ENCODE results near the gene TMSB4X.
"Not testable (repeated sequence)": the region's sequence is repeated elsewhere in the genome, so short reads cannot be mapped to it uniquely, and the experiment has no call there.

Gene TMSB4X

DNA sequence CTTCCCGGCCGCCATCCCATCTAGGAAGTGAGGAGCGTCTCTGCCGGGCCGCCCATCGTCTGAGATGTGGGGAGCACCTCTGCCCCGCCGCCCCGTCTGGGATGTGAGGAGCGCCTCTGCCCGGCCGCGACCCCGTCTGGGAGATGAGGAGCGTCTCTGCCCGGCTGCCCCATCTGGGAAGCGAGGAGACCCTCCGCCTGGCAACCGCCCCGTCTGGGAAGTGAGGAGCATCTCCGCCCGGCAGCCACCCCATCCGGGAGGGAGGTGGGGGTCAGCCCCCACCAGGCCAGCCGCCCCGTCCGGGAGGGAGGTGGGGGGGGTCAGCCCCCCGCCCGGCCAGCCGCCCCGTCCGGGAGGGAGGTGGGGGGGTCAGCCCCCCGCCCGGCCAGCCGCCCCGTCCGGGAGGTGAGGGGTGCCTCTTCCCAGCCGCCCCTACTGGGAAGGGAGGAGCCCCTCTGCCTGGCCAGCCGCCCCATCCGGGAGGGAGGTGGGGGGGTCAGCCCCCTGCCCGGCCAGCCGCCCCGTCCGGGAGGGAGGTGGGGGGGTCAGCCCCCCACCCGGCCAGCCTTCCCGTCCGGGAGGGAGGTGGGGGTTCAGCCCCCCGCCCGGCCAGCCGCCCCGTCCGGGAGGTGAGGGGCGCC lies 11.6 kb upstream of the TMSB4X start:
- not testable (repeated sequence) for H3K36me3 ChIP-seq (ENCODE audit: insufficient read depth, low read length); H3K4me1 ChIP-seq (ENCODE audit: insufficient read depth, low read length); H3K9ac ChIP-seq (ENCODE audit: low read depth, low read length)
- peaks cover 12% of the 10 kb centered on the region for H3K9me3 ChIP-seq (ENCODE audit: control insufficient read depth, insufficient read depth, low read length)

DNA sequence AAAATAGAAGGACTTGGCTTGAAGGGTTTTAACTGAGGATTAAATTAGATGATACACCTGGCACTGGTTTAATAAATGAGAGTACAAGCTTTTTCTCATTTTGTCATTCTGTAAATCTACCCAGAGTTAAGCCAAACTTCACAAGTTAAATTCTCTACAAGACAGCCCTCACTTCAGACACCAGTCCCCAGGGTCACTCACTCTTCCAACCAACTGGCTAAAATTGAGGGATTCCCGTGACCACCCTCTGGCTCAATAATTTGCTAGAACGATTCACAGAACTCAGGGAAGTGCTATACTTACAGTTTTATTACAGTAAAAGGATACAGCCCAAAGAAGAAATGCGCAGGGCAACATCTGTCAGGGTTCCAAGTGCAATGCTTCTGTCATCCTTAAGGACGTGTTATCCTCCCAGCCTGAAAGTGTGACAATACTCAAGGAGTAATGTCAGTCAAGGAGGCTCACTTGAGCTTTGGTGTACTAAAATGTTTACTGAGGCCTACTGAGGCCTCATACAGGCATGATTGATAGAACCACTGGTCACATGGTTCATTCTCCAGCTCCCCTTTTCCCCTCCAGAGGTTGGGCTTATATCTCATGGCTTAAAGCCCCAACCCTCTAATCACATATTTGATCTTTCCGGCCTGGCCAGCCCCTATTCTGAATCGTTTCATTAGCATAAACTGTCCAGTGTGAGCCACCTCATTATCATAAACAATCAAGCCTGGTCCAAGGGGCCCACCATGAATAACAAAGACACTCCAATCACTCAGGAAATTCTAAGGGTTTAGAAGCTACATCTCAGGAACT lies 9.6 kb upstream of the TMSB4X start:
- Histone ChIP-seq H3K9me3 (ENCODE audit: control insufficient read depth, insufficient read depth, low read length) (peaks cover 12% of the 10 kb centered on the region), H3K9ac (ENCODE audit: low read depth, low read length) (no peak overlapping the region), H3K4me1 (ENCODE audit: insufficient read depth, low read length) (no peaks in the 10 kb centered on the region), H3K36me3 (ENCODE audit: insufficient read depth, low read length) (no peaks in the 10 kb centered on the region)

- peaks cover 3% of the 10 kb centered on the region; the same call in 1 of the 2 replicates for H3K4me1 ChIP-seq (ENCODE audit: insufficient read depth, low read length)
- H3K9ac ChIP-seq (ENCODE audit: low read depth, low read length) = no peak overlapping the region
- no peaks in the 10 kb centered on the region for H3K36me3 ChIP-seq (ENCODE audit: insufficient read depth, low read length)
- H3K9me3 ChIP-seq (ENCODE audit: control insufficient read depth, insufficient read depth, low read length) = peaks cover 10% of the 10 kb centered on the region
Measured at GRCh38 chrX:12966151-12966550, 8.8 kb upstream of the TMSB4X start.

- Histone ChIP-seq H3K36me3 (ENCODE audit: insufficient read depth, low read length) (no peaks in the 10 kb centered on the region), H3K4me1 (ENCODE audit: insufficient read depth, low read length) (peaks cover 6% of the 10 kb centered on the region; the same call in 1 of the 2 replicates), H3K9ac (ENCODE audit: low read depth, low read length) (no peak overlapping the region), H3K9me3 (ENCODE audit: control insufficient read depth, insufficient read depth, low read length) (no peaks in the 10 kb centered on the region)
Measured at GRCh38 chrX:12967711-12968465, 7.0 kb upstream of the TMSB4X start.

GRCh38 chrX:12970691-12971202 lies 4.2 kb upstream of the TMSB4X start:
- Histone ChIP-seq H3K9me3 (ENCODE audit: control insufficient read depth, insufficient read depth, low read length) (no peaks in the 10 kb centered on the region), H3K4me1 (ENCODE audit: insufficient read depth, low read length) (peaks cover 6% of the 10 kb centered on the region; the same call in 1 of the 2 replicates), H3K36me3 (ENCODE audit: insufficient read depth, low read length) (no peaks in the 10 kb centered on the region; the same call in 1 of the 2 replicates), H3K9ac (ENCODE audit: low read depth, low read length) (peak overlapping the region; percentile 7; the same call in 1 of the 2 replicates)

DNA sequence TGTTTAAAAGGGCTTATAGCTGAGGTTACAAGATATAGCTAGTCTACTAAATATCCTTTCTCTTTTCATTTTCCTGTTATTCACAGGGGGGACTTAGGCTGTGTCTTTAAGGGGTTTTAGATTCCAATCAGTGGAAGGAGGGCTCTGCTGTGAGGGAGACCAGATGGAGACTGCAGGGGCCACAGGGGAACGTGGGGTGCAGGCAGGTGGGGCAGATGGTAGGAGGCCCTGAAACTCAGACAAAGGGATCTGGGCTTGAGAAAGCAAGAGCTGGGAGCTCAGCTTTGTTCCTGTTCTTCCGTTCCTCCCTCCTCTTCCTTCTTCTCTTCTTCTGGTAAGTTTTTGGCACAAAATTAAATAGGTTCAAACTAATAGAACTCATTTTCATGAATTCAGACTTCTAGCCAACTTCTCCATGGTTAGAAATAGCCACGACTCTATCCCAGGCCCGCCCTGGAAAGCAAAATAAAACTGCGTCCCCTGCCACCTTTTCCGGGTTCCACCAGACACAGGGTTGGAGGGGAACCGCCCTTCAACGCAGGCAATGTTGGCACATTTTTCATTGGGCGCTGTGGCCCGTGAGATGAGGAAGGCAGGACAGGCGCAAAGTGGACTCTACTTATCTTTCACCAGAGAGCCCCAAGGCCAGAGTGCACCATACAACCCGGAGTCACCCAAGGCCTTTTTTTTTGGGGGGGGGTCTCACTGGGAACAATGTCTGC lies 3.5 kb upstream of the TMSB4X start:
- H3K9me3 ChIP-seq (ENCODE audit: control insufficient read depth, insufficient read depth, low read length) = no peaks in the 10 kb centered on the region
- H3K36me3 ChIP-seq (ENCODE audit: insufficient read depth, low read length) = peaks cover under 1% of the 10 kb centered on the region; the same call in 1 of the 2 replicates
- peak overlapping the region; percentile 7; the same call in 1 of the 2 replicates for H3K9ac ChIP-seq (ENCODE audit: low read depth, low read length)
- peaks cover 6% of the 10 kb centered on the region; the same call in 1 of the 2 replicates for H3K4me1 ChIP-seq (ENCODE audit: insufficient read depth, low read length)

GRCh38 chrX:12972243-12972642 lies 2.7 kb upstream of the TMSB4X start:
- H3K9ac ChIP-seq (ENCODE audit: low read depth, low read length) = no peak overlapping the region
- H3K36me3 ChIP-seq (ENCODE audit: insufficient read depth, low read length) = peaks cover 4% of the 10 kb centered on the region; the same call in 1 of the 2 replicates
- no peaks in the 10 kb centered on the region for H3K9me3 ChIP-seq (ENCODE audit: control insufficient read depth, insufficient read depth, low read length)
- H3K4me1 ChIP-seq (ENCODE audit: insufficient read depth, low read length) = peaks cover 6% of the 10 kb centered on the region; the same call in 1 of the 2 replicates

- Histone ChIP-seq H3K4me1 (ENCODE audit: insufficient read depth, low read length) (peaks cover 6% of the 10 kb centered on the region; the same call in 1 of the 2 replicates), H3K36me3 (ENCODE audit: insufficient read depth, low read length) (peaks cover 4% of the 10 kb centered on the region; the same call in 1 of the 2 replicates), H3K9me3 (ENCODE audit: control insufficient read depth, insufficient read depth, low read length) (no peaks in the 10 kb centered on the region), H3K9ac (ENCODE audit: low read depth, low read length) (no peak overlapping the region)
Measured at GRCh38 chrX:12972878-12973560, 1.9 kb upstream of the TMSB4X start.

DNA sequence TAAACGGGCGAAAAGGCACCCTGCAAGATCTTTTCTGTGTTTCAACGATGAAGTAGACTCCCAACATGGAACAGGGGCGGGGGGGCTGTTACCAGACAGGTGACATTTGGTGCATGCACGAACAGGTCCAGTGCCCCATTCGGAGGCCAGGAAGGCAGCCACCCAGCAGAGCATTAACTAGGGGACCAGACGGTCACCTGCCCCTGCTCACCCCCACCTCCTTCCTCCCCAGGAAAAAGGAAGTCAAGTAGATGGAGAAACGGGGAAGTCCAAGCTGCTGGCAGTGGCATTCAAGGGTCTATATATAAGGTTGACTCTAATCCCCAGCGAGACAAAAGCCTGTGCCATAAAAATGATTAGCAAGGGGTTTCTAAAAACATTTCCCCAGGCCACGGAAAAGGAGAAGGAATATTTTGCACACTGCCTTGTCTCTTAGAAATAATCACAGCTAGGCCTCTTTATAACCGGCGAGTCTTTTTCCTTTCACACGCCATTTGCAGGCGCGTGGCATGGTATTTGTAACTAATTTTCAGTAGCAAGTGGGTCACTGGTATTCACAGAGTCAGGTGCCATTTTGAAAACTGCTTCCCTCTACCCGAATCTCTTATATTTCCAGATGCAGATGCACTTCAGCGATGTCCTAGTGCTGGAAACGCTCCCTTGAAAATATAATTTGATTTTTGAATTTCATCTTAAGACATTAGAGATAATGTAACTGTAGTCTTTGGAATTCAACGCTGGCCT lies 1.2 kb upstream of the TMSB4X start:
- Histone ChIP-seq H3K4me1 (ENCODE audit: insufficient read depth, low read length) (peaks cover 12% of the 10 kb centered on the region), H3K9me3 (ENCODE audit: control insufficient read depth, insufficient read depth, low read length) (no peaks in the 10 kb centered on the region), H3K9ac (ENCODE audit: low read depth, low read length) (peak overlapping the region; percentile 90), H3K36me3 (ENCODE audit: insufficient read depth, low read length) (peaks cover 4% of the 10 kb centered on the region; the same call in 1 of the 2 replicates)

- Histone ChIP-seq H3K9me3 (ENCODE audit: control insufficient read depth, insufficient read depth, low read length) (no peaks in the 10 kb centered on the region), H3K9ac (ENCODE audit: low read depth, low read length) (peak overlapping the region; percentile 90), H3K4me1 (ENCODE audit: insufficient read depth, low read length) (peaks cover 18% of the 10 kb centered on the region), H3K36me3 (ENCODE audit: insufficient read depth, low read length) (peaks cover 4% of the 10 kb centered on the region; the same call in 1 of the 2 replicates)
Measured at GRCh38 chrX:12974305-12974795, 560 bp upstream of the TMSB4X start.

DNA sequence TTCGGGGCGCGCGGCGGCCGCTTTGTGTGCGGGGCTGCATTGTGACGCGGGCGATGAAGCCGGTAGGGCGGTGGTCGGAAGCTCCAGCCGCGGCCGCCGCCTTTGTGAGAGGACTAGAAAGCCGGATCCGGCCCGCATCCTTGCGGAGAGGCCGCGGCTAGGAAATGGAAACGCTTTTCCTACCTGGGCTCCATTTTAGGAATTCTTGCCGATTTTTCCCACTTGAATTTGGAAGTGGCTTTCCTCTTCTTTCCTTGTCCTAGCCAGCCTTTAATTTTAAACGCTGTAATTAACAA lies 708 bp downstream of the TMSB4X start:
- peaks cover 25% of the 10 kb centered on the region for H3K4me1 ChIP-seq (ENCODE audit: insufficient read depth, low read length)
- H3K9me3 ChIP-seq (ENCODE audit: control insufficient read depth, insufficient read depth, low read length) = no peaks in the 10 kb centered on the region
- peaks cover 4% of the 10 kb centered on the region; the same call in 1 of the 2 replicates for H3K36me3 ChIP-seq (ENCODE audit: insufficient read depth, low read length)
- peak overlapping the region; percentile 90 for H3K9ac ChIP-seq (ENCODE audit: low read depth, low read length)

DNA sequence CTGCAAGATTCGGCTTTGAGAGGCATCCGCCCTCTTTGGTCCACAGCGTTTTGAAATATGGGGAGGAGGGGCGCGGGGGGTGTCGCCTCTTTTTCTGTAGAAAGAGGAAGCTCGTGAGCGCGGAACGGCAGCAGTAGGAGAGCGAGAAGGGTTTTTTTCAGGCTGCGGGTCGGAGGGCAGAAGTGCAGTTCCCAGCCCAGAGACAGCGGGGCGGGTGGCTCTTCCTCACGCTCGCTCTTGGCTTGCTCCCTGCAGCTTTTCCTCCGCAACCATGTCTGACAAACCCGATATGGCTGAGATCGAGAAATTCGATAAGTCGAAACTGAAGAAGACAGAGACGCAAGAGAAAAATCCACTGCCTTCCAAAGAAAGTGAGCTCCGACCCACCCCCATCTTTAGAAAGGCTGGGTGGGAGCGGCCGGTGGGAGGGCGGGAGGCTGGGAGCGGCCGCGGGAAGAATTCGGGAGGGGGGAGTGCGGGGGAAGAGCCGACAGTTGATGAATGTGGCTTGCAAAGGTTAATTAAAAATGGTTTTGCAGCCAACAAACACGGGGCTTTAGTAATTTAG lies 1.2 kb downstream of the TMSB4X start:
- Histone ChIP-seq H3K9me3 (ENCODE audit: control insufficient read depth, insufficient read depth, low read length) (no peaks in the 10 kb centered on the region), H3K9ac (ENCODE audit: low read depth, low read length) (peak overlapping the region; percentile 90), H3K4me1 (ENCODE audit: insufficient read depth, low read length) (peaks cover 23% of the 10 kb centered on the region), H3K36me3 (ENCODE audit: insufficient read depth, low read length) (peaks cover 4% of the 10 kb centered on the region; the same call in 1 of the 2 replicates)
